Upper lobe of left lung (tissue), 4 donors: ENCODE measurements around the gene SPDEF.

Experiments
- CTCF ChIP-seq, 6 experiments: fragments of 450-650 bp in 4 of 6; fragments of 200-600 bp in 2 of 6; sonication (generic) in 2 of 6; IDR thresholded peaks; one replicate each; pipeline ENCODE4 v1.5.1; 2016 to 2019; ENCODE audit warnings: antibody characterized with exemption in 6 of 6
- EP300 ChIP-seq, 4 donors: sonication (generic); formaldehyde crosslinking; IDR thresholded peaks; one replicate each; pipeline ENCODE4 v1.5.1; 2017; ENCODE audit warnings: antibody characterized with exemption in 4 of 4, control low read depth in 2 of 4
- POLR2A ChIP-seq, 4 donors: fragments of 450-650 bp; IDR thresholded peaks; one replicate each; pipeline ENCODE4 v1.5.1; 2016 to 2017; ENCODE audit warnings: antibody characterized with exemption in 4 of 4, mild to moderate bottlenecking in 2 of 4
- POLR2AphosphoS5 ChIP-seq, 2 donors: sonication (generic); formaldehyde crosslinking; IDR thresholded peaks; one replicate each; pipeline ENCODE4 v1.5.1; 2017; ENCODE audit warnings: antibody characterized with exemption in 2 of 2

GRCh38 chr6:34586327-34587040, 30.4 kb upstream of the SPDEF start:
- no peak for TF ChIP-seq POLR2A (IDR thresholded peaks at IDR 0.05)
- TF ChIP-seq CTCF (IDR thresholded peaks at IDR 0.05), result no peak
- TF ChIP-seq EP300 (IDR thresholded peaks at IDR 0.05), result no peak
- no peak for TF ChIP-seq POLR2AphosphoS5 (IDR thresholded peaks at IDR 0.05)
